Forelimb muscle (tissue), 1 donor: ENCODE data around the gene AMBP. TPM values are rescaled to one million over a fixed set of nuclear protein-coding genes. Genes with fewer than 3 reads are reported as not detected.

Experiments used
- polyA plus RNA-seq: library from polyadenylated mRNA; unstranded; fragments of 120-200 nt; gene quantifications from one replicate; pipeline ENCODE4 v1.2.1, GENCODE V29; 2013; ENCODE audit not compliant: insufficient read length

Gene AMBP
- polyA plus RNA-seq, 1 donor: not detected

Other genes starting within 250 kb of the AMBP start
- 13.2 TPM for gene ZNF618, start 202.0 kb downstream of the AMBP start, polyA plus RNA-seq
- gene KIF12, start 21.0 kb upstream of the AMBP start, polyA plus RNA-seq: 0.13 TPM
- 35.4 TPM for gene COL27A1, start 77.2 kb upstream of the AMBP start, polyA plus RNA-seq
- 0.58 TPM for gene ORM1, start 244.8 kb upstream of the AMBP start, polyA plus RNA-seq